HepG2 (cell line): ENCODE data around the gene ALDH7A1. TPM values are rescaled to one million over a fixed set of nuclear protein-coding genes. Genes with fewer than 3 reads are reported as not detected.

Experiments used
- CEBPG ChIP-seq: IDR thresholded peaks from 2 replicates; pipeline ENCODE4 v1.6.1; 2016
- GATA4 ChIP-seq: sonication (generic); IDR thresholded peaks from 2 replicates; pipeline ENCODE4 v1.6.1; 2016; ENCODE audit warnings: antibody characterized with exemption, low read depth, borderline replicate concordance
- GATAD2A ChIP-seq: IDR thresholded peaks from 2 replicates; pipeline ENCODE4 v1.6.1; 2016
- HOXA7 ChIP-seq: sonication (generic); formaldehyde crosslinking; IDR thresholded peaks from 2 replicates; pipeline ENCODE4 v1.8.1; 2022; ENCODE audit warnings: mild to moderate bottlenecking, missing genetic modification reagents, moderate library complexity
- JARID2 ChIP-seq: sonication (generic); formaldehyde crosslinking; IDR thresholded peaks from 2 replicates; pipeline ENCODE4 v1.8.1; 2023; ENCODE audit warnings: missing genetic modification reagents, inconsistent platforms; ENCODE audit not compliant: insufficient replicate concordance
- NRL ChIP-seq: sonication (generic); formaldehyde crosslinking; IDR thresholded peaks from 2 replicates; pipeline ENCODE4 v1.5.0; 2020; ENCODE audit warnings: missing genetic modification reagents, mild to moderate bottlenecking, moderate library complexity, borderline replicate concordance
- PTBP1 ChIP-seq: fragments of 200-400 bp; formaldehyde crosslinking; IDR thresholded peaks from 2 replicates; pipeline ENCODE4 v1.6.1; 2018; ENCODE audit warnings: low read length, low read depth; ENCODE audit not compliant: poor library complexity, severe bottlenecking
- SRY ChIP-seq: sonication (generic); formaldehyde crosslinking; IDR thresholded peaks from 2 replicates; pipeline ENCODE4 v1.8.0; 2022; ENCODE audit warnings: mild to moderate bottlenecking, missing genetic modification reagents
- STAG1 ChIP-seq: sonication (generic); formaldehyde crosslinking; IDR thresholded peaks from 2 replicates; pipeline ENCODE4 v1.4.0; 2020; ENCODE audit warnings: missing genetic modification reagents
- ZIK1 ChIP-seq: sonication (generic); formaldehyde crosslinking; IDR thresholded peaks from 2 replicates; pipeline ENCODE4 v1.5.0; 2020; ENCODE audit warnings: mild to moderate bottlenecking, low read depth, missing genetic modification reagents, borderline replicate concordance
- ZNF460 ChIP-seq: sonication (generic); formaldehyde crosslinking; IDR thresholded peaks from 2 replicates; pipeline ENCODE4 v1.5.1; 2020; ENCODE audit warnings: missing genetic modification reagents, mild to moderate bottlenecking, borderline replicate concordance
- ZNF484 ChIP-seq: sonication (generic); formaldehyde crosslinking; IDR thresholded peaks from 2 replicates; pipeline ENCODE4 v1.5.1; 2020; ENCODE audit warnings: mild to moderate bottlenecking, low read depth, missing genetic modification reagents, borderline replicate concordance
- ZNF563 ChIP-seq: sonication (generic); formaldehyde crosslinking; IDR thresholded peaks from 2 replicates; pipeline ENCODE4 v1.8.0; 2022; ENCODE audit warnings: mild to moderate bottlenecking, moderate library complexity, missing genetic modification reagents
- ZNF781 ChIP-seq: sonication (generic); formaldehyde crosslinking; IDR thresholded peaks from 2 replicates; pipeline ENCODE4 v1.5.1; 2020; ENCODE audit warnings: borderline replicate concordance, mild to moderate bottlenecking, missing genetic modification reagents; ENCODE audit errors: not compliant biosample characterization
- ZSCAN31 ChIP-seq: sonication (generic); formaldehyde crosslinking; IDR thresholded peaks from 2 replicates; pipeline ENCODE4 v1.5.0; 2020; ENCODE audit warnings: low read depth, mild to moderate bottlenecking, missing genetic modification reagents
- polyA plus RNA-seq, 8 experiments: library from polyadenylated mRNA; depleted of rRNA in 3 of 8; stranded (reverse) in 7 of 8; unstranded in 1 of 8; fragments of >200 nt; fragmentation: Illumina TruSeq in 4 of 8; extraction: Trizol in 4 of 8; gene quantifications; 2 replicates each; pipeline versions ENCODE4 v1.2.1 to v1.2.3, GENCODE V29; 2011 to 2016; ENCODE audit warnings: low read depth in 4 of 8, missing spikeins in 1 of 8, mixed read lengths in 1 of 8; ENCODE audit not compliant: insufficient read depth in 1 of 8
- total RNA-seq, 5 experiments: library from RNA; depleted of rRNA; stranded (reverse); fragments of >200 nt; fragmentation: Illumina TruSeq; extraction: Trizol; gene quantifications; 2 replicates each; pipeline ENCODE4 v1.2.3, GENCODE V29; 2016; ENCODE audit warnings: low read depth in 1 of 5
- TF ChIP-seq, protein P1 (sequence below): sonication (generic); formaldehyde crosslinking; IDR thresholded peaks from 2 replicates; pipeline ENCODE4 v1.8.1; 2023; ENCODE audit warnings: mild to moderate bottlenecking, moderate library complexity, missing genetic modification reagents
- TF ChIP-seq, protein P2 (sequence below): IDR thresholded peaks from 2 replicates; pipeline ENCODE4 v1.6.1; 2016; ENCODE audit warnings: missing compliant biosample characterization, missing genetic modification reagents, borderline replicate concordance
- TF ChIP-seq, protein P3 (sequence below): IDR thresholded peaks from 2 replicates; pipeline ENCODE4 v1.6.1; 2016
- TF ChIP-seq, protein P4 (sequence below): sonication (generic); formaldehyde crosslinking; IDR thresholded peaks from 2 replicates; pipeline ENCODE4 v1.4.0; 2020; ENCODE audit warnings: mild to moderate bottlenecking, missing genetic modification reagents, borderline replicate concordance

The ALDH7A1 gene
- total and polyA plus RNA-seq, 2 of the 13 experiments (the other 11 are each of a cell fraction or from before 2014, with no cell fraction given): 69.0 to 100 TPM

DNA sequence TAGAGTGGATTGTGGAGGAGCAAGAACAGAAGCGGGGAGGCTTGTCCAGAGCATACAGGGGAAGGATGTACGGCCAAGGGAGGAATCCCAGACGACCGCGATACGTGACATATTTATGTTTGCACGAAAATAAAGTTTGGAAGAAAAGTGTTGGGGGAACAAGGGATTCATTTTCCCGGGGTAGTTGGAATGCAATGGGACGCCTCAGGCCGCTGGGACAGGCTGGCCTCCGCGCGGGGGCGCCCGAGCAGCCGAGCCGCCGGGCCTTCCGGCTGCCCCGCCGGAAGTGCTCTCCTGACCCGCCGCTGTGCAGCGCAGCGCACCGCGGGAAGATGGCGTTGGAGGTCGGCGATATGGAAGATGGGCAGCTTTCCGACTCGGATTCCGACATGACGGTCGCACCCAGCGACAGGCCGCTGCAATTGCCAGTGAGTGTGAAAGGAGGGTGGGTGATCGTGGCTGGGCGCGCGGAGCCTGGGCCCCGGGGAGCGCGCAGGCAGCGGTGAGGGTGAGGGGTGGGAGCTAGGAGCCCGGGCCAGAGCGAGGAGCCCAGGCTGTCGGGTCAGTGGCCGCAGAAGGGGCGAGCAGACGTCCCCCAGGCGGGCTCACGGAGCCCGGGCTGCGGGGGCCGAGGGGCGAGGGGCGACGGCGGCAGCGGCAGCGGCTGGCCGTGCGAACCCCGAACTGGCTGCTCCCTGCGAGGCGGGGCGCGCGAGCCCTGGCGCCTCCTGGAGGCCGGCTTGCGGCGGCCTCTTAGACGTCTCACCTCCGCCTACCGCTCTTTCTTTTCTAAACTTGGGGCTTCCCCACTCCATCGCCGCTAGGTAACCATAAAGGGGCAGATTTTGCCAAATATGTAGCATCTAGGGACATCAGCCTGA lies 5.9 kb upstream of the ALDH7A1 start, which contains the start of gene PHAX (continued):
- TF ChIP-seq ZIK1 (peak; percentile 82; the same call in 1 of the 2 replicates), NRL (CRISPR knock-in tag) (peak; percentile 55; the same call in 1 of the 2 replicates), STAG1 (CRISPR knock-in tag) (peak; percentile 27; the same call in 1 of the 2 replicates), JARID2 (CRISPR knock-in tag) (no peak), ZNF484 (no peak), SRY (no peak; the same call in 1 of the 2 replicates), CEBPG (CRISPR knock-in tag) (peak; percentile 31; the same call in 1 of the 2 replicates), ZNF781 (CRISPR knock-in tag) (no peak), GATAD2A (CRISPR knock-in tag) (no peak), HOXA7 (CRISPR knock-in tag) (no peak), ZNF563 (no peak; the same call in none of the 2 replicates), ZNF460 (CRISPR knock-in tag) (no peak; the same call in 1 of the 2 replicates), GATA4 (peak; percentile 57; the same call in 1 of the 2 replicates), ZSCAN31 (peak; percentile 63; the same call in 1 of the 2 replicates), PTBP1 (no peak)
- TF ChIP-seq, protein P1, sequence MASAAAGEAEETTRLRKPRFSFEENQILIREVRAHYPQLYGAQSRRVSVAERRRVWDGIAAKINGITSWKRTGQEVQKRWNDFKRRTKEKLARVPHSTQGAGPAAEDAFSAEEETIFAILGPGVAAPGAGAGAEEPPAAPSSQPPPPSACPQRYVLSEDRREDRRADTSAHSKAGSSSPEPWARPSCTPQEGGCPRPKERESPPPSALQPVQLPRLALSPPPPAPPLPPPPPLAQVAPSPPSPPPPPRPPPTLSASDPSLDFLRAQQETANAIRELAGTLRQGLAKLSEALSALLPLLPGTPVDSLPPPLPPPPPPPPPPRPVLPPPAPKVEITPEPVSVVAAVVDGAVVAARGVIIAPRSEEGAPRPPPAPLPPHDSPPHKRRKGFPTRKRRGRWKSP (CRISPR knock-in tag): peak; percentile 64
- TF ChIP-seq, protein P2, sequence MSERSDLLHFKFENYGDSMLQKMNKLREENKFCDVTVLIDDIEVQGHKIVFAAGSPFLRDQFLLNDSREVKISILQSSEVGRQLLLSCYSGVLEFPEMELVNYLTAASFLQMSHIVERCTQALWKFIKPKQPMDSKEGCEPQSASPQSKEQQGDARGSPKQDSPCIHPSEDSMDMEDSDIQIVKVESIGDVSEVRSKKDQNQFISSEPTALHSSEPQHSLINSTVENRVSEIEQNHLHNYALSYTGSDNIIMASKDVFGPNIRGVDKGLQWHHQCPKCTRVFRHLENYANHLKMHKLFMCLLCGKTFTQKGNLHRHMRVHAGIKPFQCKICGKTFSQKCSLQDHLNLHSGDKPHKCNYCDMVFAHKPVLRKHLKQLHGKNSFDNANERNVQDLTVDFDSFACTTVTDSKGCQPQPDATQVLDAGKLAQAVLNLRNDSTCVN (CRISPR knock-in tag): peak; percentile 54; the same call in 1 of the 2 replicates
- TF ChIP-seq, protein P3, sequence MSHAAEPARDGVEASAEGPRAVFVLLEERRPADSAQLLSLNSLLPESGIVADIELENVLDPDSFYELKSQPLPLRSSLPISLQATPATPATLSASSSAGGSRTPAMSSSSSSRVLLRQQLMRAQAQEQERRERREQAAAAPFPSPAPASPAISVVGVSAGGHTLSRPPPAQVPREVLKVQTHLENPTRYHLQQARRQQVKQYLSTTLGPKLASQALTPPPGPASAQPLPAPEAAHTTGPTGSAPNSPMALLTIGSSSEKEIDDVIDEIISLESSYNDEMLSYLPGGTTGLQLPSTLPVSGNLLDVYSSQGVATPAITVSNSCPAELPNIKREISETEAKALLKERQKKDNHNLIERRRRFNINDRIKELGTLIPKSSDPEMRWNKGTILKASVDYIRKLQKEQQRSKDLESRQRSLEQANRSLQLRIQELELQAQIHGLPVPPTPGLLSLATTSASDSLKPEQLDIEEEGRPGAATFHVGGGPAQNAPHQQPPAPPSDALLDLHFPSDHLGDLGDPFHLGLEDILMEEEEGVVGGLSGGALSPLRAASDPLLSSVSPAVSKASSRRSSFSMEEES (CRISPR knock-in tag): no peak
- TF ChIP-seq, protein P4, sequence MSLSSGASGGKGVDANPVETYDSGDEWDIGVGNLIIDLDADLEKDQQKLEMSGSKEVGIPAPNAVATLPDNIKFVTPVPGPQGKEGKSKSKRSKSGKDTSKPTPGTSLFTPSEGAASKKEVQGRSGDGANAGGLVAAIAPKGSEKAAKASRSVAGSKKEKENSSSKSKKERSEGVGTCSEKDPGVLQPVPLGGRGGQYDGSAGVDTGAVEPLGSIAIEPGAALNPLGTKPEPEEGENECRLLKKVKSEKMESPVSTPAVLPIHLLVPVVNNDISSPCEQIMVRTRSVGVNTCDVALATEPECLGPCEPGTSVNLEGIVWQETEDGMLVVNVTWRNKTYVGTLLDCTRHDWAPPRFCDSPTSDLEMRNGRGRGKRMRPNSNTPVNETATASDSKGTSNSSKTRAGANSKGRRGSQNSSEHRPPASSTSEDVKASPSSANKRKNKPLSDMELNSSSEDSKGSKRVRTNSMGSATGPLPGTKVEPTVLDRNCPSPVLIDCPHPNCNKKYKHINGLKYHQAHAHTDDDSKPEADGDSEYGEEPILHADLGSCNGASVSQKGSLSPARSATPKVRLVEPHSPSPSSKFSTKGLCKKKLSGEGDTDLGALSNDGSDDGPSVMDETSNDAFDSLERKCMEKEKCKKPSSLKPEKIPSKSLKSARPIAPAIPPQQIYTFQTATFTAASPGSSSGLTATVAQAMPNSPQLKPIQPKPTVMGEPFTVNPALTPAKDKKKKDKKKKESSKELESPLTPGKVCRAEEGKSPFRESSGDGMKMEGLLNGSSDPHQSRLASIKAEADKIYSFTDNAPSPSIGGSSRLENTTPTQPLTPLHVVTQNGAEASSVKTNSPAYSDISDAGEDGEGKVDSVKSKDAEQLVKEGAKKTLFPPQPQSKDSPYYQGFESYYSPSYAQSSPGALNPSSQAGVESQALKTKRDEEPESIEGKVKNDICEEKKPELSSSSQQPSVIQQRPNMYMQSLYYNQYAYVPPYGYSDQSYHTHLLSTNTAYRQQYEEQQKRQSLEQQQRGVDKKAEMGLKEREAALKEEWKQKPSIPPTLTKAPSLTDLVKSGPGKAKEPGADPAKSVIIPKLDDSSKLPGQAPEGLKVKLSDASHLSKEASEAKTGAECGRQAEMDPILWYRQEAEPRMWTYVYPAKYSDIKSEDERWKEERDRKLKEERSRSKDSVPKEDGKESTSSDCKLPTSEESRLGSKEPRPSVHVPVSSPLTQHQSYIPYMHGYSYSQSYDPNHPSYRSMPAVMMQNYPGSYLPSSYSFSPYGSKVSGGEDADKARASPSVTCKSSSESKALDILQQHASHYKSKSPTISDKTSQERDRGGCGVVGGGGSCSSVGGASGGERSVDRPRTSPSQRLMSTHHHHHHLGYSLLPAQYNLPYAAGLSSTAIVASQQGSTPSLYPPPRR (CRISPR knock-in tag): no peak; the same call in 1 of the 2 replicates
